ENCODE measurements around the gene RMC1.
"Not testable (repeated sequence)": the region's sequence is repeated elsewhere in the genome, so short reads cannot be mapped to it uniquely, and the experiment has no call there.

Gene RMC1

DNA sequence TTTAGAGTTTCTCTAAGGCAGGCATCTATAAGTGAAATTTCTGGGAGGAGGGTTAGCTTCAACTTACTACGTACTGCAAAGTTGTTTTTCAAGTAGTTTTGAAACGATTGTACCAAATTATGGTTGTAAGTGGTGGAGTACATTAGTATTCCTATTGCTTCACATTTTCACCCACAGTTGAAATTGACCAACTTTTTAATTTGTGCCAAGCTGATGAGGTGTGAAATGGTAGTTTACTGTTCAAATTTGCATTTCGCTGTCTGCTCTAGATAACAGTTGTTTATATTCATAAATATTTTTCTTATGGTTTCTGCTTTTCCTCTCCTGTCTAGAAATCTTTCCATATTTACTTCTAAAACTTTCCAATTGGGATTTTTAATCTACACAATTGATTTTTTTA is 64.4 kb downstream of the RMC1 start:
- DNase-seq: no peak

DNA sequence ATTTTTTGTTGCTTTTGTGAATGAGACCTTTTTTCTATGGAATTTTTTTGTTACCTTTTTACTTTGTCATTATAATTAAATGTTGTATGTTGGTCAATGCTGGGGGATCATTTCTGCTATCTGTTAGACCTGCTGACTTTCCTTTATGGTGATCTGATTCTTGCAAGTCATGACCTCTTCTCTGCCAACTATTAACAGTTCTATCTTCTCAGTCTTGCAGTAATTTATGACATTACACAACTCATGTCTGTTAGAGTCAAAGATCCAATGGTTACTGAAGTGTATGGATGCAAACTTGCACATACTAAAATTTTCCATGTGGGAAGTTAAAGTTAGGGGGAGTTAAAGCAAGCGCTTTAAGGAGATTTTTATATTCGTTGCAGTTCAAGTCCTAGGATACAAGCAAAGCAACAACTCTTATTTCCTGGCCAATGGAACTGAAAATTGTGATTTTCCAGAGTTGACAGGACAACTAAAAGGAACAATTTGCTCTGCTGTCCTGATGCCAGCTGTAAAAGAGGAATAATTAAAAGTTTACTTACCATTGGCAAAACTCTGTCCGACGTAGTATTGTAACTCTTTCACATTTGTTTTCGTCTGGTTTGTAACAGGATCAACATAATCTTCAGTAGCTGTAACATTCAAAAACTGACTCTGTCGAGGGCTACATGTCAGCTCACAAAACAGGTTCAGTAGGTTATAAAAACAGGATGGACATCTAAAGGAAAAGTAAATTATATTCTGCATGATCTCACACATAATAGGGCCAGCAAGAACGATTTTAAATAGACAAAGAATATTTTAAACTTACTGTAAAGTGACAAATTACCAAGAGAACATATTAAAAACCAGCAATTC is 65.2 kb downstream of the RMC1 start:
- no peak for DNase-seq

DNA sequence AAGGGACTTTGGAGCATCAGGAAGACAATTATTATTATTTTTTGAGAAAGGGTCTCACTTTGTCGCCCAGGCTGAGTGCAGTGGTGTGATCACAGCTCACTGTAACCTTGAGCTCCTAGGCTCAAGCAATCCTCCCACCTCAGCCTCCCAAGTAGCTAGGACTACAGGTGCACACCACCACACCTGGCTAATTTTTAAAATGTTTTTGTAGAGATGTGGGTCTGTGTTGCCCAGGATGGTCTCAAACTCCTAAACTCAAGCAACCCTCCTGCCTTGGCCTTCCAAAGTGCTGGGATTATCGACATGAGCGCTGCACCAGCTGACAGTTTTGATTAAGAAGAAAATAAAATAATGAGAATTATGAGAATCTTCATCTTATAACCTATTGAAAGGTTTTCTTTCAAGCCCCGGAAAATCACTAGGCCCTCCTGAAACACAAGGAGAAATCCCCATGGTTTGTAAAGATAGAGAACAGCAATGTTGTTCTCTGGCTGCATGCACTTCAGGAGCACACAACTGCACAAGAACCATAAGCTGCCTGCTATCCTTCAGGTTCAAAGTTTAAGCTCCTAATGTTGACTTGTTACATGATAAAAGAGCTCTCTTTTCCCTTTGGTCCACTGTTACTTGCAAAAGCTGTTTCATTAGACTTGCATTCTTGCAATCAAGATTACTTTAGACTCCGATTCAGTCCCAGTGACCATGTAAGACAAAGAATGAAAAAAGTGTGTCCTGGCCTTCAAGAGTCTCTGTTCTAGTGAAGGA is 66.2 kb downstream of the RMC1 start:
- DNase-seq: no peak

DNA sequence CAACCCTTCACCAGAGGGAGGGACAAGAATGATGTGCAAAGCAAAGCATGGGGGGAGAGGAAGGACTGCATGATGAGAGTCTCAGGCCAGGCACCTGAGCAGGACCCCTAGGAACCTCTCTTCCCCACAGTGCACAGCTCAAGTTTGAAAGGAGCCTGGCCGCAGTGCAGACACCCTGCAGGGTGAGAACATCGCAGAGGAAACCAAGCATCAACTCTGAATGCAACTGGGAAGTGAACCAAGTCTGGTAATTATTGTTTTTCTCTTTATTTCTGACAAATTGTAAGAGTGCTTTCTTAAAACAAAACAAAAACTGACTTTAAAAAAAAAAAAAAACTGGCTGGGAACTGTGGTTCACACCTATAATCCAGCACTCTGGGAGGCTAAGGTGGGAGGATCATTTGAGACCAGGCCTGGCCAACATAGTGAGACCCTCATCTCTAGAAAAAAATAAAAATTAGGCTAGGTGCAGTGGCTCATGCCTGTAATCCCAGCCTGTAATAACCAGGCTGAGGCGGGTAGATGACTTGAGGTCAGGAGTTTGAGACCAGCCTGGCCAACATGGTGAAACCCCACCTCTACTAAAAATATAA is 67.7 kb downstream of the RMC1 start:
- DNase-seq: no peak

DNA sequence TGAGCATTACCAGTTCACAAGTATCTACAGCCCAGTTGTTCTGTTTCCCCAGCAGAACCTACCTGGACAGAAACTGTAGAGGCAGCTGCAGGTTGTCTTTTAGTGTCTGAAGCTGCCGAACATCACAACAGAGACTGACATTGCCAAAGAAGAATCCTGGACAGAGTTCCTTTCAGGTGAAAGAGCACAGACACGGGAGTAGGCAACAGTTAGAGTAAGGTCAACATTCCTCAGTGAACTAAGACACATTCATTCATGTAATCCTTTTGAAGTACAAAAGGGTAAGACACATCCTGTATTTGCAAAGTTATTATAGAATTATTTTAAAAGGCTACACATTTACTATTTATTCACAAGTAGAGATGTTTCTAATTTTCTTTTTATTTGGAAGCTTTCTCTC is 68.7 kb downstream of the RMC1 start:
- DNase-seq: no peak

DNA sequence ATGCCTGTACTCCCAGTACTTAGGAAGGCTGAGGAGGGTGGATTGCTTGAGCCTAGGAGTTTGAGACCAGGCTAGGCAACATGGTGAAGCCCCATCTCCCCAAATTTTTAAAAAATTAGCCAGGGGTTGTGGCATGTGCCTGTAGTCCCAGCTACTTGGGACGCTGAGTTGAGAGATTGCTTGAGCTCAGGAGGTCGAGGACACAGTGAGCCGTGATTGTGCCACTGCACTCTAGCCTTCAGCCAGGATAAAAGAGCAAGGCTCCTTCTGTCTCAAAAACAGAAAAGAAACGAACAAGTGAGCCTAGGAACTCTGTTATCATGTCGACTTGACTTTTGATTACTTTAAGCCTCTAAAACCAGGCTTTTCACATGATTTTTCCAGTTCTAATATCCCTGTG is 69.3 kb downstream of the RMC1 start:
- no peak for DNase-seq

DNA sequence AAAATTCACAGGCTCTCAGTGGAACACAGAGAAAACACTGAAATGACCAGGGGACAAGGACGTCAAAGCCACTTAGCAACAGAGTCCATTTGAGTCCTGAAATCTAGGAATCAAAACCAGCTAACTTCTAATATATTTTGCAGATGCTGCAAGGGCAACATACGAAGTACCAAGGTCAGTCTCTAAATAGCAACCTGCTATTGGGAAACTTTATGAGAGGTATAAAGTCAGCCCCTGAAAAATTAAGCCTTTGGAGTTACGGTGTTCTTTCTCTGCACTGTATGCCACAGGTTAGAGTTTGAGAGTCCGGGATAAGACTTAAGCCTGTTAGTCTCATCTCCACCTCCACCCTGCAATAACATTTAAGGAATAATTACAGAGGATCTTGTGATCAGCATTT is 69.7 kb downstream of the RMC1 start:
- no peak for DNase-seq

DNA sequence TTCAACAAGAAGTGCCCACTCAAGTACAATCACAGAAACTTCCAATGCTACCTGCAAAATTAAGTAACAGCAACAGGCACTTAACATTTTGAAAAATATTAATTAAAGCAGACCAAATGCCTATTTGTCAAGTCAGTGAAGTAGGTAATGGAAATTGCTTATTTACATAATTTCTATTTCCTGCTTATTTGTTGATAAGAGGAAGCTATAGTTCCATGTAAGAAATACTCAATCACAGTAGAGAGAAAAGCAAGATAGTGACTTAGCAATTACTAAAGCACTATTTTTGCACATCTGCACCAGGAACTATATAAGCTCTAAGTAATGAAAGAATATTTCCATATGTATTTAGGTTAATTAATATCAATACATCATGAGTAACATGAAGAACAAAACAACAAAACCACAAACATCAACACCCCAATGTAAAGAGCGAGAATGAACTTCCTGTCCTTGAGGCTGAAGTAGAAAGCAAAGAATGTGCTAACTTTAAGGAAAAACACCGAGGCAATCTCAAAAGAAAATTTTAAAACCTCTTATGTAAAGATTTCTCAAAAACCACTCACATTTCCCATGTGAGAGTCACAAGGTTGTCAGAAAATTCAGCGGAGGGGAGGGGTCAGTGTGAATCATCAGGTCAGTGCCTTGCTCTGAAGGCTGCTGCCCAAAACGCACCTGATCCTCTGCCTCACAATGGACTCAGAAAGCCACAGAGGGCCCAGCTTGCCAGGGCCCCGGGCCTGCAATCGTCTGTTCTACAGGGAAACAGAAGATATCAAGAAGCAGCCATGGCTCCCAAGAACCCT is 70.5 kb downstream of the RMC1 start:
- no peak for DNase-seq

DNA sequence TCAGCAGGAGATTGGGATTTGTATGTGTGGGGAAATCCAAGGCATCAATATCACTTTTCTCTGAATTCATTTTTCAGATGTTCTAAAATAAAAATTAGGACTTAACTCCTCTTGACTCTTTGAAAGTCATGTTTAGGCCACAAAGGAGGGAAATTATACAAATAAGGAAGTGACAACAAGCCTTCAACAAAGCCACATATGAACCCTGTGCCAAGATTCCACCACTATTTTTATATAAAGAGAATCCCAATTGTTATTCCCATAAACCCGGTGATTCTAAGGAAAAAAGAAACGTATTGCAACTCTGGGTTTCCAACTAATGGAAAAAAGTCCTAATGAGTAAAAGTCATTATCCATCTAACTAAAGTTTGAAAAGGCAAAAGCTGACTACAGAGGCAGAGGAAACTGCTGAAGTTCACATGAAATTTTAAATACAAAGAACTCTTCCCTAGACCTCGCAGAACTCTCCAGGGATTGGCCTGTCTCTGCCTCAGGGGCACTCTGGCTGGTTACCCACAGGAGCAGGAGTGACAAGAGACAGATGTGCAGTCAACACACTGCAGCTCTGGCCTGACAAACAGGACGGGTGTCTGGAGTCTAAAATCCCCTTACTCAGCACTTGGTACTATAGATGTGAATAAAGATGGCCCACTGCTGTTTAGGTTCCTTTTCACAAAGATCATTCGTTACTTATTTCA is 71.4 kb downstream of the RMC1 start:
- DNase-seq: no peak

DNA sequence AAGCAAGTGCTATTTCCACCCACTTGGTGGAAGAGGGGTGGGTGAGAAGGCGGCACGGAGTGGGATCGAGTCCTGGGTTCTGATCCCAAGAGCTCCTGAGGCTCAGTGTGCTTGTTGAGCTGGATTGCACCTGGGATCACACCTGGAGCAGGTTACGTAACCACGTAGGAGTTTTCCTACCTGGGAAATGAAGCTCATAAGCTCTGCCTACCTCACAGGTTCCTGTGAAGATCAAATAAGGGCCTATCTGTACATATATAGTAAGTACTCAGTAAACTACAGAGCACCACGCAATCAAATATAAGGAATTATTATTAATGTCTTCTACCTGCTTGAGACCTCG is 72.0 kb downstream of the RMC1 start:
- no peak for DNase-seq

DNA sequence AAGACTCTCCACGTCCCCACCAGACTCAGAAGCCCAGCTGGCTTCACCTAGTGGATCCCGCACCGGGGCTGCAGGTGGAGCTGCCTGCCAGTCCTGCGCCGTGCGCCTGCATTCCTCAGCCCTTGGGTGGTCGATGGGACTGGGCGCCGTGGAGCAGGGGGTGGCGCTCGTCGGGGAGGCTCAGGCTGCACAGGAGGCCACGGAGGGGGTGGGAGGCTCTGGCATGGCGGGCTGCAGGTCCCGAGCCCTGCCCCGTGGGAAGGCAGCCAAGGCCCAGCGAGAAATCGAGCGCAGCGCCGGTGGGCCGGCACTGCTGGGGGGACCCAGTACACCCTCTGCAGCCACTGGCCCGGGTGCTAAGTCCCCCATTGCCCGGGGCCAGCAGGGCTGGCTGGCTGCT is 74.2 kb downstream of the RMC1 start:
- not testable (repeated sequence) for DNase-seq

DNA sequence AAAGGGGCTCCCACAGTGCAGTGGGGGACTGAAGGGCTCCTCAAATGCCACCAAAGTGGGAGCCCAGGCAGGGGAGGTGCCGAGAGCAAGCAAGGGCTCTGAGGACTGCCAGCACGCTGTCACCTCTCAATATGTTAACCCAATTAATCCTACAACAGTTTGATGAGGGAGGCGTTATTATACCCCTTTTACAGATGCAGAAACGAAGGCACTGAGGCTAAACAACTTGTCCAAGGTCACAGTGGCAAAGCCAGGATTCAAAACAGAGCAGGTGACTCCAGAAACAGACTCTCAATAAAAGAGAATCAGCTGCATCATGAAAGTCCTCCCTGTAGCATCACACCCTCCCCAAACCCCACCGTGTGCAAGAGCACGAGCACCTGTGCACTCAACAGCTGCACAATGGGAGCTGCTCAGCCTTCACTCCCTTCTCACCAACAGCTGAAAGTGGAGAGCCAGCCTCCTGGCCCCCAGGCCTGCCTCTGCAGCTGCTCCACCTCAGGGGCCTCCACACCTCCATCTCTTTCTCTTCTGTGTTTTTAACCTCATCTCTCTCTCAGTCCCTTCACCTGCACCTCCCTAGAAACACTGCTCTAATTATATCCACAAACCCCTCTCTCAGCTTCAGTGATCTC is 74.9 kb downstream of the RMC1 start:
- DNase-seq: no peak

DNA sequence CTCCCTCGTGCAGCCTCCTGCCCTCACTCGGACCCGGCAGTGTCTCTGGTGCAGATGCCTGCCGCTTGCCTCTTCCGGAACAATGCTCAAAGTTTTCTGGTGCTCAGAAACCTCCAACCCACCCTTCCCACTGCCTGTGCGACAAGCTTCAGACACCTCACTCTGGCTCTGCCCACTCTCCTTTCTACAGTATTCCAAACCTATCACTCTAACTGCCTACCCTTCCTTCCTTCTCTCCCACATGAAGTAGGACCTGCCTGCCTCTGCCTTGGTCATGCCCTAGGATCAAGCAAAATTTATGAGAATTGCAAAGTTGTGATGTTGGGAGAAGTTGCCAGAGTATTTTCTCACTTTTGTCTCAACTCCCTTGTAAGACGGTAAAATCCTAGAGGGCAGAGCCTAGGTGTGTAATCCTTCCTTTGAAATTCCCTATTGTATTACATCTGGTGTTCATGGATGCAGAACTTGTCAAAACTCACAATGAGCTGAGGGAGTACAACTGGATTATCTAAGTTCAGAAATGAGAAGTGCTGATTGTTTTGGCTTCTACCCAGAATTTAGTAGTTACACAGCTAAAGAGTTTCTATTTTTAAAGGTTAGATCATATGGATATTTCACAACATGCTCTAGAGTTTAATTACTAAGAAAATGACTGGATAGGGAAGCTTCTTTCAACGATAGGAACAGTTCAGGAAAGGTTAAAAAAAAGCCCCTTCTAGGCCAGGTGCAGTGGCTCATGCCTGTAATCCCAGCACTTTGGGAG is 75.8 kb downstream of the RMC1 start:
- DNase-seq: no peak

DNA sequence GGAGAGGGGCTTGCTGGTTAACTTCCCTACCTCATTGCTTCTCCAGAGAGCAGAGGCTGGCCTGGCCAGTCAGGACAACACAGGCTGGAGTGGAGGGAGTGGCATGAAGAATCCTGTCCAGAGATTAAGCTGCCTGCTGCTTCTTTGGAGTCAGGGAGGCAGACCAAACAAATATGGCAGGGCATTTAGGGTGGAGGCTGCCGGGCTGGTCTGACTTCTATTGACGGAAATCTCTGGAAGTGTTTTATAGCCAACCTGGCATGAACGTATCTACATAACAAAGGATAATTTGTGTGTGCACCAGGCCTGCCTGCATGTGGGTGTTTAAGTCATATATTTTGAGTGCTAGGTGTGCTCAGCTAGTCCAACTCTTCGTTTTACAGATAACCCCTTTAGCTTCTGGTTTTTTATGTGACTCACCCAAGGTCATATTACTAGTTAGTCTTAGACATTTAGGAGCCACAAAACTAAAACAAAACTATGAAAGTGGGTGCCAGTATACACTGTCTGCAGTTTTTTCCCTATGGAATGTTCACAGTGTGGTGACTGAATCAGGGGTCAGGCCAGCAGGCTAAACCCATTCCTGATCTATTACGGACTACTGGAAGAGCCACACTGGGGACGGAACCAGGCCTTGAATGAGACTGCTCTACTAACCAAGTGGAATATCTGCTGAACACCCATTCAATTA is 77.5 kb downstream of the RMC1 start:
- DNase-seq: no peak

All from hematopoietic multipotent progenitor cell treated with erythropoietin and hydrocortisone succinate and interleukin-3 and kit ligand, for 8 days (in vitro differentiated cells).